HG02884 (cell line): ENCODE data around the gene ZFYVE28.

Experiments used
- ATAC-seq: cut with Tn5 transposase; IDR thresholded peaks from one replicate; pipeline ENCODE4 v1.9.1; 2021; ENCODE audit warnings: mild to moderate bottlenecking, moderate library complexity; ENCODE audit not compliant: unreplicated experiment

The ZFYVE28 gene

GRCh38 chr4:2412534-2412884, 5.9 kb downstream of the ZFYVE28 start:
- peak; percentile 37 for ATAC-seq

DNA sequence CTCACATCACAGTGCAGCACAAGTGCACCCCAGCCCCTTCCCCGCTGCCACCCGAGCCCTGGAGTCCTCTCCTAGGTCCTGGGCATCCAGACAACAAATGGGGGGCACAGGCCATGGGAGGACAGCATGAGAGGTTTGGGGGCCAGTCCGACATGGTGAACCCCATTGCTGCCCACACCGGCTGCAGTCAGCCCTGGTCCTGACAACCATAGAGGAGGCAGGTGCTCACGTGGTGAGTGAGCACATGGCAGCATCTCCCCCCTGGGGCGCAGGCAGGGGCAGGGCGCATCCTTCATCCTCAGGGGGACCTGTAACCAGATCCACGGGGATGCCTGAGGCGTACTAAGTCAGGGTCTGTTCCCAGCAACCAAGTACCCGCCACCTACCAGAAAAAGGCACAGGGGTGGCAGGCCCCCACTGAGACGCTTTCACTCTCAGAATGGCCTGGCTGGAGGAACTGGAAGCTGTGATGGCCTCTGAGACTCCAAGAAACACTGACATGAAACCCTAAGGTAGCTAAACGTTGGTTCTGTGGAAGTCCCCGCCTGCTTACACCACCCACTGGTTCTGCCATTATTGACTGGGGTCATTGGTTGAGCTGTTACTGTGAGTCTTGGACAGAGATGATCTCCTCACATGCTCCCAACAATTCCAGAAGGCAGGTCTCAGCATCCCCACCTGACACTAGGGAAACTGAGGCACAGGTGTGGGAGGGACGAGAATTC, 6.5 kb downstream of the ZFYVE28 start:
- ATAC-seq: no peak

DNA sequence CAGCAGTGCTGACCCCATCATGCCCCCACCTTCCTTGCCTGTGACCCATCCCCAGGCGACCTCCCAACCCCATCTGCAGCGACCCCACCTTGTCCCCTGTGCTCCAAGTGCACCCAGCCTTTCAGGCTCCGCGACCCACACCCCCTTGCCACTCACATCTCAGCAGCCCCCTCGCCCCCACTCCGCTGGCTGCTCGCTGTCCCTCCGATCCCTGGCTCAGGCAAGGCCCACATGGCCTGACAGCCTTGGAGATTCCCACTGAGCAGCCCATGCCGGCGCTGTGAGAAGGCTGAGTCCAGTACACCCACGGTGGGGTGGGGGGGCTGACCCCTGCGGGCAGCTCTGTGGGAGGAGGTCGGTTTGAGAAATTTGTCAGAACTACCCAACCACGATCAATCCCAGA, 9.1 kb downstream of the ZFYVE28 start:
- no peak for ATAC-seq

DNA sequence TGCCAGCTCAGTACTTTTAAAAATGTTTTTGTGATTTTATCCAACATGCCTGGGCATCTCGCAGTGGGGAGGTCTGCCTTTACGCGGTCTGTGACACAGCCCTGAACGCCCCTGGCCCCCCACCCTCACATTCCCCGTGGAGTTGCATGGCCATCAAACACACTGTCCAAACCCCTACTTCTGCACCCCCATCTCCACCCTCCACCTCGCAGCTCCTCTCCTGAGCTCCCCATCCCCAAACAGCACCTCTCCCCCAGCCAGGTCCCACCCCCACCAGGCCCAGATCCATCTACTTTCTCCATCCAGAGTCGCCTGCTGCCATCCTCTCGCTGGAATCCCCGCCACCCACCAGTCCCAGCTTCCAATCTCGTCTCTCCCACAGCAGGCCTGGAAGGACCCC, 9.5 kb downstream of the ZFYVE28 start:
- ATAC-seq: no peak

GRCh38 chr4:2408401-2408958, 10.0 kb downstream of the ZFYVE28 start:
- no peak for ATAC-seq

- no peak for ATAC-seq
Measured at GRCh38 chr4:2407991-2408342, 10.5 kb downstream of the ZFYVE28 start.

GRCh38 chr4:2406920-2407319, 11.5 kb downstream of the ZFYVE28 start:
- ATAC-seq: no peak

- ATAC-seq: no peak
Measured at GRCh38 chr4:2406406-2406805, 12.0 kb downstream of the ZFYVE28 start.

- ATAC-seq: no peak
Measured at GRCh38 chr4:2402941-2403340, 15.5 kb downstream of the ZFYVE28 start.

GRCh38 chr4:2402048-2402842, 16.2 kb downstream of the ZFYVE28 start:
- no peak for ATAC-seq

GRCh38 chr4:2401610-2401983, 16.8 kb downstream of the ZFYVE28 start:
- no peak for ATAC-seq

- ATAC-seq: no peak
Measured at GRCh38 chr4:2400841-2401609, 17.4 kb downstream of the ZFYVE28 start.

DNA sequence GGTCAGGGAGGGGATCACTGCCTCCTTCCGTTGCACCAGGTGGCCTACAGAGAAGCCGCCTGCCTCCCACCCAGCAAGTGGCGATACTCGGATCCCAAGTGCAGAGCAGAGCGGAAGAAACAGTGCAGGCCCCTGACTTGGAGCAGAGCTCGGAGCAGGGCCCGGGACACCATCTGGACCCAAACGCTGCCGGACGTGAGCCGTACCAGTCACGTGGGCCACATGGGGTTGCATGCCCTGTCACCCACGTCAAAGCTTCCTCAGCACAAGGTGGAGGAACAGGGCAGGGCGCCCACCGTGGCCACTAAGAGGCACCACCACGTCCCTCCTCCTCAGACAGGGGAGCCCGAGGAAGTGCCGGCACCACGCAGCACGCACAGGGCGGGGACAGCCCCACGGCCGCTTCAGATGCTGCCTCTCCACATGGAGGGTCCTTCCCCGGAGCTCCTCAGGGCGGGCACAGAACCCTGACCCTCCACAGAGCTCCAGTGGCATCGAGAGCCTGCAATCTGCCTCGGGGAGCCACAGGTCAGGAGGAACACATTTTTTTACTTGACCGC, 18.7 kb downstream of the ZFYVE28 start:
- ATAC-seq: no peak

- ATAC-seq: no peak
Measured at GRCh38 chr4:2399216-2399615, 19.2 kb downstream of the ZFYVE28 start.

DNA sequence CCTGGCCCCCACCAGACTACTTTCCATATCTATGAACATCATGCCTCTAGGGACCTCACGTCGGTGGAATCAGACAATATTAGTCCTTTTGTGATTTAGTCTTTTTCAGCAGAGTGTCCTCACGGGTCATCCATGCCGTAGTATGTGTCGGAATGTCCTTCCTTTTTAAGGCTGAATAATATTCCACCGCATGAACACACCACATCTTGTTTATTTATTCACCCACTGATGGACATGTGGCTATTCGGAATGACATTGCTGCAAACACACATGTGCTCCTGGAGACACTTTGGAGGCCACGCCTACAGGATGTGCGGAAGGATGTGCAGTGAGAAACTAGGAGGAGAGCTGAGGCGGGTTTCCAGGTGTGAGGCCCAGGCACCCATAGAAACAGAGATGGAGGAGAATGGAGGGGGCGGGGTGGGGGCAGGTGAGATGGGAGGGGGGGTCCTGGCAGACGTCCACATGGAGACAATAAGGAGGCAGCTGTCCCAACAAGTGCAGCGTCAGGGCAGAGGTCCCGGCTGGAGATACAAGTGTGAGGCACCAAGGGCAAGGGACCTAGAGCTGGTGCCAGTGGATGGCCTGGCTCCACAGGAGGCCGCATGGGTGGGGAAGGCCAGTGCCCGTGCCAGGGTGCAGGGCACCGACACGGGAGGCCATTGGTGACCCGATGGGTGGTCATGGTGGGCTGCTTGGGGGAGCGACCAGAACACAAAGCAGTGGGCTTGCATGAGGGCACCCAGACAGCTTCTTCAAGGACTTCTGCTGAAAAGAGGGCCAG, 20.7 kb downstream of the ZFYVE28 start:
- no peak for ATAC-seq

- no peak for ATAC-seq
Measured at GRCh38 chr4:2396781-2397368, 21.6 kb downstream of the ZFYVE28 start.

- no peak for ATAC-seq
Measured at GRCh38 chr4:2395584-2395983, 22.9 kb downstream of the ZFYVE28 start.

DNA sequence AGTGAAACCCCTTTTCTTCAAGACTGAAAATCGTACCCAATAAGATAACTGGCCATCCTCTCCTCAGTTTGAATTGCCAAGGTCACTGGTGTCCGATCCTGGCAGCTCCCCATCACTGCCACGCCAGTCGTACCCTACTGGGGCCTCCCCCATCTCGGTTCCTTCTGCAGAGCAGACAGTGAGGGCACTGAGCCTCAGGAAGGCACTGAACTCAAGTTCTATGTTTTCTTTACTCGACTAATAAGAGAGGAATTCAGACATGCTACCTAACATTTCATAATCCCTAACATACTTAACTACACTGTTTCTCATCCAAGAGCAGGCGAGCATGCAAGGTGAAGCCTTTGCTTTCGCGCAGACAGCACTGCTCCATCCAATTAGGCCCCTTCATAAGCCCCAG, 23.4 kb downstream of the ZFYVE28 start:
- ATAC-seq: no peak

DNA sequence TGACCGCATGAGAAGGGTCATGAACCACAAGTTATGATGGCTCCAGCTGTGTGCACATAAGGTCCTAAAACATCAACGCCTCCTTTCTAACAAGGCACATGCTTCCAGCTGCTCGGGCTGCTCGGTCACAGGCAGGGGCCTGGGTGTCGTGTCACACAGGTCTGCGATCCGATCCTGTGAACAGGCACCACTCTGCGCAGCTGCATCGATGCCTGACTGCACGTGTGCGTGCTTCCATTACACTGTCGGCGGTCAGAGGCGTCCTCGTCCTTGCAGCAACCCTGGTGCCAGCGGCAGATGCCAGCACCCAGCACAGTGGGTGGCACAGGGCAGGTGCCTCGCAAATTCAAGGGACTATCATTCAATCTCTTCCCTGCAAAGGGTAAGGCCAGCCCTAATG, 23.9 kb downstream of the ZFYVE28 start:
- ATAC-seq: no peak
